H9 (cell line): ENCODE measurements around the gene DNAJA2. TPM values are rescaled to one million over a fixed set of nuclear protein-coding genes. Genes with fewer than 3 reads are reported as not detected.

Experiments used
- DNase-seq: peaks from one replicate; pipeline ENCODE4 v3.0.0-alpha.2; 2017
- H2AFZ ChIP-seq: one replicate; pipeline ENCODE4 v1.6.1; 2013; ENCODE audit warnings: mild to moderate bottlenecking, low read length, control low read depth, moderate library complexity
- H2AK5ac ChIP-seq: 2 replicates; pipeline ENCODE4 v1.6.1; 2013; ENCODE audit warnings: low read length, control low read depth, mixed read lengths; ENCODE audit not compliant: insufficient read length
- H2BK120ac ChIP-seq: one replicate; pipeline ENCODE4 v1.6.1; 2013; ENCODE audit warnings: low read depth, mild to moderate bottlenecking, low read length, control low read depth, inconsistent platforms; ENCODE audit not compliant: poor library complexity, severe bottlenecking
- H2BK12ac ChIP-seq: 2 replicates; pipeline ENCODE4 v1.6.1; 2013; ENCODE audit warnings: low read length, control low read depth, mixed read lengths, low read depth; ENCODE audit not compliant: insufficient read length
- H2BK15ac ChIP-seq: 2 replicates; pipeline ENCODE4 v1.6.1; 2013; ENCODE audit warnings: low read depth, low read length, control low read depth
- H2BK20ac ChIP-seq: one replicate; pipeline ENCODE4 v1.6.1; 2013; ENCODE audit warnings: low read depth, mild to moderate bottlenecking, low read length, control low read depth, inconsistent platforms; ENCODE audit not compliant: poor library complexity, severe bottlenecking
- H2BK5ac ChIP-seq: 2 replicates; pipeline ENCODE4 v1.6.1; 2013; ENCODE audit warnings: low read length, control low read depth, mixed read lengths; ENCODE audit not compliant: insufficient read length
- H3K14ac ChIP-seq: 2 replicates; pipeline ENCODE4 v1.6.1; 2013; ENCODE audit warnings: low read length, control low read depth; ENCODE audit not compliant: insufficient read depth
- H3K18ac ChIP-seq: 2 replicates; pipeline ENCODE4 v1.6.1; 2013; ENCODE audit warnings: low read depth, mild to moderate bottlenecking, mixed read lengths, low read length, control low read depth; ENCODE audit not compliant: insufficient read length
- H3K23ac ChIP-seq: 2 replicates; pipeline ENCODE4 v1.6.1; 2013; ENCODE audit warnings: low read length, control low read depth, mixed read lengths, low read depth; ENCODE audit not compliant: insufficient read length
- H3K23me2 ChIP-seq: 2 replicates; pipeline ENCODE4 v1.6.1; 2013; ENCODE audit warnings: low read depth, mild to moderate bottlenecking, mixed read lengths, low read length, control low read depth; ENCODE audit not compliant: insufficient read length, poor library complexity, severe bottlenecking
- H3K27ac ChIP-seq: 2 replicates; pipeline ENCODE4 v1.5.1; 2013; ENCODE audit warnings: low read length, control low read depth, mixed read lengths, low read depth; ENCODE audit not compliant: insufficient read length
- H3K27me3 ChIP-seq: 2 replicates; pipeline ENCODE4 v1.6.1; 2013; ENCODE audit warnings: low read length, control low read depth, inconsistent platforms; ENCODE audit not compliant: insufficient read depth
- H3K4ac ChIP-seq: 2 replicates; pipeline ENCODE4 v1.6.1; 2013; ENCODE audit warnings: low read depth, mild to moderate bottlenecking, control low read depth, inconsistent platforms, low read length, moderate library complexity
- H3K4me1 ChIP-seq: 2 replicates; pipeline ENCODE4 v1.6.1; 2013; ENCODE audit warnings: low read length, control low read depth, inconsistent platforms; ENCODE audit not compliant: insufficient read depth
- H3K4me2 ChIP-seq: 2 replicates; pipeline ENCODE4 v1.6.1; 2013; ENCODE audit warnings: low read length, control low read depth, mixed read lengths; ENCODE audit not compliant: insufficient read length, insufficient read depth
- H3K56ac ChIP-seq: 2 replicates; pipeline ENCODE4 v1.6.1; 2013; ENCODE audit warnings: low read depth, mild to moderate bottlenecking, mixed read lengths, low read length, control low read depth; ENCODE audit not compliant: insufficient read length
- H3K79me1 ChIP-seq: 2 replicates; pipeline ENCODE4 v1.6.1; 2013; ENCODE audit warnings: low read depth, mild to moderate bottlenecking, moderate library complexity, low read length, control low read depth, inconsistent platforms; ENCODE audit not compliant: insufficient read depth, poor library complexity, severe bottlenecking
- H3K79me2 ChIP-seq: 2 replicates; pipeline ENCODE4 v1.6.1; 2013; ENCODE audit warnings: low read length, control low read depth, inconsistent platforms; ENCODE audit not compliant: insufficient read depth
- H3K9ac ChIP-seq: 2 replicates; pipeline ENCODE4 v1.6.1; 2013; ENCODE audit warnings: low read length, control low read depth, mixed read lengths; ENCODE audit not compliant: insufficient read length; ENCODE audit errors: extremely low read depth
- H3K9me3 ChIP-seq: one replicate; pipeline ENCODE4 v1.6.1; 2013; ENCODE audit warnings: low read depth, low read length, inconsistent platforms; ENCODE audit not compliant: control insufficient read depth
- H3T11ph ChIP-seq: one replicate; pipeline ENCODE4 v1.6.1; 2013; ENCODE audit warnings: mild to moderate bottlenecking, low read length, control low read depth, inconsistent platforms
- H4K20me1 ChIP-seq: one replicate; pipeline ENCODE4 v1.6.1; 2013; ENCODE audit not compliant: control insufficient read depth, insufficient read length, insufficient read depth
- H4K5ac ChIP-seq: 2 replicates; pipeline ENCODE4 v1.6.1; 2013; ENCODE audit warnings: low read depth, mild to moderate bottlenecking, mixed read lengths, low read length, control low read depth; ENCODE audit not compliant: insufficient read length
- H4K8ac ChIP-seq: replicated peaks from 2 replicates; pipeline ENCODE4 v1.6.1; 2013; ENCODE audit warnings: low read length, control low read depth, mixed read lengths, low read depth; ENCODE audit not compliant: insufficient read length
- H4K91ac ChIP-seq: 2 replicates; pipeline ENCODE4 v1.6.1; 2013; ENCODE audit warnings: low read depth, mild to moderate bottlenecking, moderate library complexity, mixed read lengths, low read length, control low read depth; ENCODE audit not compliant: insufficient read length
- H3K27ac Mint-ChIP-seq, 3 experiments: 2 replicates in 2 of 3; 3 replicates in 1 of 3; pipeline ENCODE4 v1.8.0; 2020 to 2021; ENCODE audit warnings: mixed read lengths in 3 of 3, mild to moderate bottlenecking in 1 of 3, moderate library complexity in 1 of 3
- H3K27me3 Mint-ChIP-seq: 2 replicates; pipeline ENCODE4 v1.8.0; 2021; ENCODE audit warnings: low read depth, mild to moderate bottlenecking, moderate library complexity, mixed read lengths
- H3K36me3 Mint-ChIP-seq, 3 experiments: 2 replicates in 2 of 3; 3 replicates in 1 of 3; pipeline ENCODE4 v1.8.0; 2020 to 2021; ENCODE audit warnings: low read depth in 3 of 3, mixed read lengths in 3 of 3; ENCODE audit not compliant: insufficient read depth in 1 of 3
- H3K4me1 Mint-ChIP-seq, 2 experiments: 2 replicates each; pipeline ENCODE4 v1.8.0; 2020; ENCODE audit warnings: mixed read lengths in 2 of 2
- H3K4me3 Mint-ChIP-seq, 2 experiments: 2 replicates in 1 of 2; 3 replicates in 1 of 2; pipeline ENCODE4 v1.8.0; 2020 to 2021; ENCODE audit warnings: mild to moderate bottlenecking in 2 of 2, mixed read lengths in 2 of 2, moderate library complexity in 1 of 2
- H3K9me3 Mint-ChIP-seq, 2 experiments: 2 replicates in 1 of 2; 3 replicates in 1 of 2; pipeline ENCODE4 v1.8.0; 2020; ENCODE audit warnings: mild to moderate bottlenecking in 2 of 2, mixed read lengths in 2 of 2, moderate library complexity in 1 of 2
- WGBS: extraction: QIAGEN DNeasy Blood & Tissue Kit; methylation state at CpG from one replicate; pipeline ENCODE4 v1.1.7; 2013; ENCODE audit warnings: missing lambda C conversion rate, low lambda C conversion rate, mixed read lengths; ENCODE audit not compliant: insufficient read length; ENCODE audit errors: extremely low coverage; 5-methylcytosine and 5-hydroxymethylcytosine counted together
- total RNA-seq: library from RNA; stranded (reverse); gene quantifications from 2 replicates; pipeline ENCODE4 v1.2.1, GENCODE V29; 2021
- TF ChIP-seq, protein P1 (sequence below): fragments of 200-600 bp; sonication (generic); conservative IDR thresholded peaks from 3 replicates; pipeline ENCODE4 v1.8.0; 2021; ENCODE audit warnings: antibody characterized with exemption, mild to moderate bottlenecking

DNAJA2 gene
- total RNA-seq, 1 experiment from 2014 or later, result 102 TPM

GRCh38 chr16:46908540-46909372, 64.7 kb downstream of the DNAJA2 start:
- Mint-ChIP-seq H3K4me3 (no peak overlapping the region), H3K9me3 (no peaks in the 10 kb centered on the region; a peak in 1 of 5 replicates), H3K4me1 (peaks cover 5% of the 10 kb centered on the region in 2 experiments; a peak in 3 of 4 replicates), H3K27me3 (no peaks in the 10 kb centered on the region), H3K27ac (peak overlapping the region in 2 of 3 experiments; percentile 61 to 67; a peak in 4 of 7 replicates), H3K36me3 (peaks cover 53 to 85% (median 74%) of the 10 kb centered on the region in 3 experiments)
- Histone ChIP-seq H2AFZ (no peak overlapping the region), H2AK5ac (no peak overlapping the region), H3K27me3 (no peaks in the 10 kb centered on the region), H3K56ac (no peak overlapping the region), H3K23me2 (no peaks in the 10 kb centered on the region), H3K18ac (no peak overlapping the region), H3K23ac (no peak overlapping the region), H3K4ac (no peak overlapping the region), H3K79me2 (no peaks in the 10 kb centered on the region), H3K14ac (no peak overlapping the region), H2BK12ac (no peak overlapping the region), H3T11ph (no peak overlapping the region), H3K79me1 (no peaks in the 10 kb centered on the region), H4K5ac (no peak overlapping the region), H2BK15ac (no peak overlapping the region), H3K9ac (no peak overlapping the region), H4K8ac (no peak overlapping the region), H3K4me2 (no peak overlapping the region), H4K91ac (no peak overlapping the region), H3K4me1 (no peaks in the 10 kb centered on the region), H4K20me1 (peaks cover 5% of the 10 kb centered on the region), H2BK20ac (no peak overlapping the region), H2BK5ac (no peak overlapping the region), H3K27ac (no peak overlapping the region), H3K9me3 (no peaks in the 10 kb centered on the region), H2BK120ac (no peak overlapping the region)
- TF ChIP-seq, protein P1, sequence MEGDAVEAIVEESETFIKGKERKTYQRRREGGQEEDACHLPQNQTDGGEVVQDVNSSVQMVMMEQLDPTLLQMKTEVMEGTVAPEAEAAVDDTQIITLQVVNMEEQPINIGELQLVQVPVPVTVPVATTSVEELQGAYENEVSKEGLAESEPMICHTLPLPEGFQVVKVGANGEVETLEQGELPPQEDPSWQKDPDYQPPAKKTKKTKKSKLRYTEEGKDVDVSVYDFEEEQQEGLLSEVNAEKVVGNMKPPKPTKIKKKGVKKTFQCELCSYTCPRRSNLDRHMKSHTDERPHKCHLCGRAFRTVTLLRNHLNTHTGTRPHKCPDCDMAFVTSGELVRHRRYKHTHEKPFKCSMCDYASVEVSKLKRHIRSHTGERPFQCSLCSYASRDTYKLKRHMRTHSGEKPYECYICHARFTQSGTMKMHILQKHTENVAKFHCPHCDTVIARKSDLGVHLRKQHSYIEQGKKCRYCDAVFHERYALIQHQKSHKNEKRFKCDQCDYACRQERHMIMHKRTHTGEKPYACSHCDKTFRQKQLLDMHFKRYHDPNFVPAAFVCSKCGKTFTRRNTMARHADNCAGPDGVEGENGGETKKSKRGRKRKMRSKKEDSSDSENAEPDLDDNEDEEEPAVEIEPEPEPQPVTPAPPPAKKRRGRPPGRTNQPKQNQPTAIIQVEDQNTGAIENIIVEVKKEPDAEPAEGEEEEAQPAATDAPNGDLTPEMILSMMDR, result peak; percentile 81
- no CpG with 5 or more reads among the region's 6 CpGs for WGBS
- DNase-seq, result peak; percentile 72
